ENCODE measurements around the gene SDCBP2.

SDCBP2 gene

GRCh38 chr20:1328680-1329330 is at the start of gene SDCBP2:
TSS of gene SDCBP2 (minus strand) at chr20:1329139. CDS start at chr20:1320416, 8,723 bp downstream.
- no peak for DNase-seq

- DNase-seq, result no peak
Measured at GRCh38 chr20:1378735-1379125, 49.8 kb upstream of the SDCBP2 start.

- DNase-seq, result no peak
Measured at GRCh38 chr20:1377984-1378734, 49.2 kb upstream of the SDCBP2 start.

GRCh38 chr20:1377341-1377871 is 48.5 kb upstream of the SDCBP2 start:
- no peak for DNase-seq

GRCh38 chr20:1376408-1377270 is 47.7 kb upstream of the SDCBP2 start:
- no peak for DNase-seq

- DNase-seq, result no peak
Measured at GRCh38 chr20:1376007-1376406, 47.1 kb upstream of the SDCBP2 start.

GRCh38 chr20:1375515-1375914 is 46.6 kb upstream of the SDCBP2 start:
- no peak for DNase-seq

GRCh38 chr20:1374246-1374645 is 45.3 kb upstream of the SDCBP2 start:
- no peak for DNase-seq

GRCh38 chr20:1373614-1374013 is 44.7 kb upstream of the SDCBP2 start:
- DNase-seq, result no peak

GRCh38 chr20:1373036-1373435 is 44.1 kb upstream of the SDCBP2 start:
- DNase-seq, result no peak

- no peak for DNase-seq
Measured at GRCh38 chr20:1371830-1372539, 43.0 kb upstream of the SDCBP2 start.

- no peak for DNase-seq
Measured at GRCh38 chr20:1371202-1371782, 42.4 kb upstream of the SDCBP2 start.

GRCh38 chr20:1370548-1371110 is 41.7 kb upstream of the SDCBP2 start:
- DNase-seq, result no peak

GRCh38 chr20:1369970-1370369 is 41.0 kb upstream of the SDCBP2 start:
- no peak for DNase-seq

GRCh38 chr20:1368448-1369199 is 39.7 kb upstream of the SDCBP2 start:
- DNase-seq, result no peak

GRCh38 chr20:1367479-1367878 is 38.5 kb upstream of the SDCBP2 start:
- no peak for DNase-seq

- no peak for DNase-seq
Measured at GRCh38 chr20:1364106-1364505, 35.2 kb upstream of the SDCBP2 start.

- no peak for DNase-seq
Measured at GRCh38 chr20:1363522-1363921, 34.6 kb upstream of the SDCBP2 start.

GRCh38 chr20:1362484-1362883 is 33.5 kb upstream of the SDCBP2 start:
- DNase-seq, result no peak

GRCh38 chr20:1360094-1360846 is 31.3 kb upstream of the SDCBP2 start:
- no peak for DNase-seq
